Endothelial cell (in vitro differentiated cells): ENCODE measurements around the gene CHN2. TPM values are rescaled to one million over a fixed set of nuclear protein-coding genes. Genes with fewer than 3 reads are reported as not detected.

Experiments used
- DNase-seq: peaks from one replicate; pipeline ENCODE4 v3.0.0; 2021; ENCODE audit warnings: low spot score
- H3K27ac Mint-ChIP-seq: one replicate; pipeline ENCODE4 v1.8.0; 2021; ENCODE audit warnings: mixed read lengths, inconsistent platforms; ENCODE audit not compliant: unreplicated experiment
- H3K27me3 Mint-ChIP-seq: one replicate; pipeline ENCODE4 v1.8.0; 2021; ENCODE audit warnings: mild to moderate bottlenecking, moderate library complexity, mixed read lengths, inconsistent platforms; ENCODE audit not compliant: unreplicated experiment
- H3K36me3 Mint-ChIP-seq: one replicate; pipeline ENCODE4 v1.8.0; 2021; ENCODE audit warnings: mild to moderate bottlenecking, low read depth, mixed read lengths, inconsistent platforms; ENCODE audit not compliant: unreplicated experiment
- H3K4me1 Mint-ChIP-seq: one replicate; pipeline ENCODE4 v1.8.0; 2021; ENCODE audit warnings: mild to moderate bottlenecking, mixed read lengths, inconsistent platforms; ENCODE audit not compliant: unreplicated experiment
- H3K4me3 Mint-ChIP-seq: one replicate; pipeline ENCODE4 v1.8.0; 2021; ENCODE audit warnings: mild to moderate bottlenecking, mixed read lengths, inconsistent platforms; ENCODE audit not compliant: unreplicated experiment
- H3K9me3 Mint-ChIP-seq: one replicate; pipeline ENCODE4 v1.8.0; 2021; ENCODE audit warnings: mixed read lengths, inconsistent platforms; ENCODE audit not compliant: unreplicated experiment
- CTCF ChIP-seq: fragments of 200-600 bp; sonication (generic); IDR thresholded peaks from one replicate; pipeline ENCODE4 v1.5.0; 2021; ENCODE audit warnings: antibody characterized with exemption; ENCODE audit not compliant: unreplicated experiment
- total RNA-seq: library from RNA; stranded (reverse); fragmentation: NEBNext Ultra II Directional; extraction: Animal tissue kit (Norgen Biotek cat#: 25700); gene quantifications from one replicate; pipeline ENCODE4 v1.2.1, GENCODE V29; 2021; ENCODE audit not compliant: unreplicated experiment

Gene CHN2
- total RNA-seq, 1 donor from 2014 or later = 3.4 TPM

- no peaks in the 10 kb centered on the region for H3K27me3 Mint-ChIP-seq
- no peaks in the 10 kb centered on the region for H3K36me3 Mint-ChIP-seq
- no peaks in the 10 kb centered on the region for H3K9me3 Mint-ChIP-seq
- no peak overlapping the region for H3K27ac Mint-ChIP-seq
- H3K4me1 Mint-ChIP-seq = peaks cover 3% of the 10 kb centered on the region
- H3K4me3 Mint-ChIP-seq = no peak overlapping the region
- DNase-seq = no peak
- no peak for TF ChIP-seq CTCF
Observed at GRCh38 chr7:29457565-29458011, 263.0 kb downstream of the CHN2 start.

GRCh38 chr7:29458933-29459332 is 264.4 kb downstream of the CHN2 start:
- TF ChIP-seq CTCF = no peak
- no peak overlapping the region for H3K4me3 Mint-ChIP-seq
- no peak overlapping the region for H3K27ac Mint-ChIP-seq
- no peak for DNase-seq
- H3K36me3 Mint-ChIP-seq = no peaks in the 10 kb centered on the region
- peaks cover 3% of the 10 kb centered on the region for H3K4me1 Mint-ChIP-seq
- no peaks in the 10 kb centered on the region for H3K27me3 Mint-ChIP-seq
- no peaks in the 10 kb centered on the region for H3K9me3 Mint-ChIP-seq

GRCh38 chr7:29459589-29459988 is 265.0 kb downstream of the CHN2 start:
- no peak for DNase-seq
- Mint-ChIP-seq H3K36me3 (no peaks in the 10 kb centered on the region), H3K27me3 (no peaks in the 10 kb centered on the region), H3K4me3 (no peak overlapping the region), H3K27ac (no peak overlapping the region), H3K4me1 (peaks cover 3% of the 10 kb centered on the region), H3K9me3 (no peaks in the 10 kb centered on the region)
- TF ChIP-seq CTCF = no peak

GRCh38 chr7:29461996-29462395 is 267.4 kb downstream of the CHN2 start:
- Mint-ChIP-seq H3K4me1 (peaks cover 3% of the 10 kb centered on the region), H3K9me3 (no peaks in the 10 kb centered on the region), H3K36me3 (no peaks in the 10 kb centered on the region), H3K27me3 (no peaks in the 10 kb centered on the region), H3K27ac (no peak overlapping the region), H3K4me3 (no peak overlapping the region)
- DNase-seq = no peak
- TF ChIP-seq CTCF = no peak

DNA sequence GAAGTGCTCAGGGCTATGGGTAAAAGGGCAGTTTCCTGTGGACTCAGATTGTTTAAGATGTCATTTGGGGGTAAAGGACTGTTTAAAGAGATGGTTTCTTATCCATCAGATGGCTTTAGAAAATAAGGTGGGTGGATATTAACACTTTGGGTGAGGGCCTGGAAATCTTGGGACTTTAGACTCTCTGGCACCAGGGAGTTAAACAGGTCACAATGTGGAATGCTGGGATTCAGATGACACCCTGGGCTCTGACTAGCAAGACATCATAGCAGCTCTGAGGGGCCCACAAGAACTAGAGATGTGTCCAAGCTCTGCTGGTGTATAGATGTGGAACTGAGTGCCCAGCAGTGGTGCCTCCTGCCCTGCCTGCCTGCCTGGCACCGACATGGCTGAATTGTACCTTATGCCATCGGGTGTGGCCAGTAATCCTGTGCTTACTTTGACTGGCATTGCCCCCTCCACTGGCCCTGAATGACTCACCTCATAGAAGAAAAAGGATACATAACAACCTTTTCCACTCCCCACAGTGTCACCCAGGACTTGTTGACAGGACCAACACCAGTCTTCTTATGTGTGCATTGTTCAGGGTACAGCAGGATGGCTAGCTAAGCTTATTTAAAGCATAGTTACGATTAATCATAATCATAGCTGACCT is 269.1 kb downstream of the CHN2 start:
- TF ChIP-seq CTCF = no peak
- H3K9me3 Mint-ChIP-seq = no peaks in the 10 kb centered on the region
- no peak overlapping the region for H3K27ac Mint-ChIP-seq
- no peak for DNase-seq
- peaks cover 3% of the 10 kb centered on the region for H3K4me1 Mint-ChIP-seq
- no peak overlapping the region for H3K4me3 Mint-ChIP-seq
- no peaks in the 10 kb centered on the region for H3K27me3 Mint-ChIP-seq
- H3K36me3 Mint-ChIP-seq = no peaks in the 10 kb centered on the region
